HG02642 (cell line): ENCODE data around the gene COMMD7.
A peak's percentile ranks its signal among the peaks of the same experiment; 100 is the strongest.

Experiments used
- ATAC-seq: cut with Tn5 transposase; IDR thresholded peaks from one replicate; pipeline ENCODE4 v1.9.1; 2021; ENCODE audit warnings: mild to moderate bottlenecking; ENCODE audit not compliant: unreplicated experiment, poor library complexity

The COMMD7 gene

GRCh38 chr20:32682508-32682987 is 60.7 kb downstream of the COMMD7 start:
- no peak for ATAC-seq

GRCh38 chr20:32681175-32682084 is 61.8 kb downstream of the COMMD7 start:
- no peak for ATAC-seq

- ATAC-seq: no peak
Observed at GRCh38 chr20:32680544-32681174, 62.6 kb downstream of the COMMD7 start.

GRCh38 chr20:32678948-32679347 is 64.3 kb downstream of the COMMD7 start:
- no peak for ATAC-seq

- no peak for ATAC-seq
Observed at GRCh38 chr20:32675223-32675975, 67.9 kb downstream of the COMMD7 start.

- ATAC-seq: no peak
Observed at GRCh38 chr20:32674362-32674789, 68.9 kb downstream of the COMMD7 start.

GRCh38 chr20:32672982-32673851 is 70.0 kb downstream of the COMMD7 start:
- ATAC-seq: peak; percentile 60

GRCh38 chr20:32672394-32672981 is 70.8 kb downstream of the COMMD7 start:
- ATAC-seq: no peak

GRCh38 chr20:32670773-32671455 is 72.4 kb downstream of the COMMD7 start:
- peak; percentile 45 for ATAC-seq

GRCh38 chr20:32667027-32667426 is 76.2 kb downstream of the COMMD7 start:
- ATAC-seq: no peak

- ATAC-seq: no peak
Observed at GRCh38 chr20:32664678-32665159, 78.5 kb downstream of the COMMD7 start.

GRCh38 chr20:32664012-32664677 is 79.1 kb downstream of the COMMD7 start:
- ATAC-seq: no peak

- no peak for ATAC-seq
Observed at GRCh38 chr20:32663335-32664011, 79.8 kb downstream of the COMMD7 start.

- no peak for ATAC-seq
Observed at GRCh38 chr20:32661820-32662528, 81.3 kb downstream of the COMMD7 start.

- ATAC-seq: no peak
Observed at GRCh38 chr20:32660661-32661060, 82.6 kb downstream of the COMMD7 start.

- ATAC-seq: no peak
Observed at GRCh38 chr20:32656827-32657226, 86.4 kb downstream of the COMMD7 start.

GRCh38 chr20:32655903-32656512 is 87.3 kb downstream of the COMMD7 start:
- ATAC-seq: no peak
